ENCODE measurements around the gene KCTD20.

- no peak for TF ChIP-seq EZH2 (IDR thresholded peaks at IDR 0.05; ENCODE audit: borderline replicate concordance)
- no peak for TF ChIP-seq CTCF (IDR thresholded peaks at IDR 0.05; ENCODE audit: poor library complexity)
- TF ChIP-seq EZH2phosphoT487 (IDR thresholded peaks at IDR 0.05; ENCODE audit: low read depth, severe bottlenecking, unreplicated experiment) = no peak
Observed at GRCh38 chr6:36441307-36441894, 1.4 kb upstream of the KCTD20 start.
